Measurements from ENCODE around the gene PSMB7. TPM values are rescaled to one million over a fixed set of nuclear protein-coding genes. Genes with fewer than 3 reads are reported as not detected.

Gene PSMB7
- total and polyA plus RNA-seq, 11 donors = 149 to 281 (median 176) TPM

DNA sequence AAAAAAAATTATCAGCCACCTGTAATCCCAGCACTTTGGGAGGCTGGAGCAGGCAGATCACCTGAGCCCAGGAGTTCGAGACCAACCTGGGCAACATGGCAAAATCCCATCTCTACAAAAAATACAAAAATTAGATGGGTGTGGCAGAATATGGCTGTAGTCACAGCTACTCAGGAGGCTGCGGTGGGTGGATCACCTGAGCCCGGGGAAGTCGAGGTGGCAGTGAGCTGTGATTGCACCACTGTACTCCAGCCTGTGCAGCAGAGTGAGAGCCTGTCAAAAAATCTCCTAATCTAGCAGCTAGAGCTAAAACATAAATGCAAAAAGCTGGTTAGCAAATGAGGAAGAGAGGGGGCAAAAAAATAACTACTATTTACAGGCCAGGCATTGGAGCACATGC lies 12.0 kb downstream of the PSMB7 start:
- TF ChIP-seq, protein P1, sequence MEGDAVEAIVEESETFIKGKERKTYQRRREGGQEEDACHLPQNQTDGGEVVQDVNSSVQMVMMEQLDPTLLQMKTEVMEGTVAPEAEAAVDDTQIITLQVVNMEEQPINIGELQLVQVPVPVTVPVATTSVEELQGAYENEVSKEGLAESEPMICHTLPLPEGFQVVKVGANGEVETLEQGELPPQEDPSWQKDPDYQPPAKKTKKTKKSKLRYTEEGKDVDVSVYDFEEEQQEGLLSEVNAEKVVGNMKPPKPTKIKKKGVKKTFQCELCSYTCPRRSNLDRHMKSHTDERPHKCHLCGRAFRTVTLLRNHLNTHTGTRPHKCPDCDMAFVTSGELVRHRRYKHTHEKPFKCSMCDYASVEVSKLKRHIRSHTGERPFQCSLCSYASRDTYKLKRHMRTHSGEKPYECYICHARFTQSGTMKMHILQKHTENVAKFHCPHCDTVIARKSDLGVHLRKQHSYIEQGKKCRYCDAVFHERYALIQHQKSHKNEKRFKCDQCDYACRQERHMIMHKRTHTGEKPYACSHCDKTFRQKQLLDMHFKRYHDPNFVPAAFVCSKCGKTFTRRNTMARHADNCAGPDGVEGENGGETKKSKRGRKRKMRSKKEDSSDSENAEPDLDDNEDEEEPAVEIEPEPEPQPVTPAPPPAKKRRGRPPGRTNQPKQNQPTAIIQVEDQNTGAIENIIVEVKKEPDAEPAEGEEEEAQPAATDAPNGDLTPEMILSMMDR (IDR thresholded peaks at IDR 0.05) = no peak
- no peak for TF ChIP-seq POLR2A (IDR thresholded peaks at IDR 0.05)
- ATAC-seq = no peak
- Histone ChIP-seq H3K9me3 (no peaks in the 10 kb centered on the region), H3K27ac (no peak overlapping the region), H3K27me3 (no peaks in the 10 kb centered on the region), H3K36me3 (peaks cover 0 to 83% (median 75%) of the 10 kb centered on the region in 9 donors), H3K4me1 (peaks cover 0 to 24% (median 13%) of the 10 kb centered on the region in 12 donors), H3K4me3 (no peak overlapping the region)
- intact Hi-C loops (cut with DNase I) = no loop called here
- WGBS, 4 donors = 95 to 99% (median 98%) methylated on average over 4 of the region's 4 CpGs
- no peak for DNase-seq

DNA sequence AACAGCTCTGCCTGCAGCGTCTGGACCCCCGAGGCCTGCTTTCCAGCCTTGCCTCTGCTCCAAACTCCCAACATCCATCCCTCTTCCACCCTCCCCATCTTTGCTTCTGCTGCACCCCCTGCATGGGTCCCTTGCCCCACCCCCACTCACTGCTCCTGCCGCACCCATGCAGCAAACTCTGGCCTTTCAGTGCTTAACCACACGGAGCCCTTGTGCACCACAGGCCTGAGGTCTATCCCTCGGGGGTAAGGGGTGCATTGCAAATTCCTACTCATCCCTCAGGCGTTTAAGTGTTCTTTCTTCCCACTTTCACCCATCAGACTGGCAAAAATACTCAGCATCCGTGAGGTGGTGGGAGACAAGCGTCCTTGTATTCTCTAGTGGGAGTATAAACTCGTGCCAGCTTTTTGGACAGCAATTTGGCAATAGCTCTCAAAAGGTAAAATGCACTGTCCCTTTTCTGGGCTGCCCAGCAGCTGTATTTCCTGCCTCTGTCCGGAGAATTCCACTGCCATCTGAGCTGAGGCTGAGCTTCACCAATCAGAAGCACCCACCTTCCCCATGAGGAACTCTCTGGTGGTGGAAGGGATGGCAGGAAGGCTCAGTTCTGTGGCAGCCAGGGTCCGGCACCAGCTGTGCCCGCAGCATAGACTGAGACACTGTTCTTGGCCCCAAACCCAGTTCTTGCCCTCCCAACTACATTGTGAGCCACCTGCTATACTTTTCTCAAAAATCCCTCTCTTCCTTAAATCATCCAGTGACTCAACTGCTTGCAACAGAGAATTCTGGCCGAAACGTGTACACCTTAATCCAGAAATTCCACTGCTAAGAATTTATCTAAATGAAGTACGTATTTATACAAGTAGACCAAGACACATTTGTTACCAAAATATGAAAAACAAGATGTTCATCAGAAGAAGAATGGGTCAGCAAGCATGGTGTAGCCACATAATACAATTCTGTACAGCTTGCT lies 15.0 kb downstream of the PSMB7 start:
- Histone ChIP-seq H3K4me1 (peaks cover 0 to 29% (median 14%) of the 10 kb centered on the region in 12 donors), H3K36me3 (peaks cover 0 to 72% (median 59%) of the 10 kb centered on the region in 9 donors), H3K27ac (peak overlapping the region in 3 of 12 donors; percentile 9 to 52 (median 13)), H3K4me3 (no peak overlapping the region), H3K27me3 (no peaks in the 10 kb centered on the region), H3K9me3 (no peaks in the 10 kb centered on the region)
- ATAC-seq (peak in 3 of 4 donors; percentile 8 to 21 (median 13)), DNase-seq (no peak)
- TF ChIP-seq, protein P1 (IDR thresholded peaks at IDR 0.05) = no peak
- TF ChIP-seq POLR2A (IDR thresholded peaks at IDR 0.05) = no peak
- 54 to 62% (median 56%) methylated on average over 15 of the region's 15 CpGs for WGBS, 4 donors
- intact Hi-C loops (cut with DNase I) = loop anchor here in 5 of 10 donors (5.0 to 10.0 kb wide), 2 partner anchors 273 to 275 kb away; no protein-coding TSS in a partner anchor

DNA sequence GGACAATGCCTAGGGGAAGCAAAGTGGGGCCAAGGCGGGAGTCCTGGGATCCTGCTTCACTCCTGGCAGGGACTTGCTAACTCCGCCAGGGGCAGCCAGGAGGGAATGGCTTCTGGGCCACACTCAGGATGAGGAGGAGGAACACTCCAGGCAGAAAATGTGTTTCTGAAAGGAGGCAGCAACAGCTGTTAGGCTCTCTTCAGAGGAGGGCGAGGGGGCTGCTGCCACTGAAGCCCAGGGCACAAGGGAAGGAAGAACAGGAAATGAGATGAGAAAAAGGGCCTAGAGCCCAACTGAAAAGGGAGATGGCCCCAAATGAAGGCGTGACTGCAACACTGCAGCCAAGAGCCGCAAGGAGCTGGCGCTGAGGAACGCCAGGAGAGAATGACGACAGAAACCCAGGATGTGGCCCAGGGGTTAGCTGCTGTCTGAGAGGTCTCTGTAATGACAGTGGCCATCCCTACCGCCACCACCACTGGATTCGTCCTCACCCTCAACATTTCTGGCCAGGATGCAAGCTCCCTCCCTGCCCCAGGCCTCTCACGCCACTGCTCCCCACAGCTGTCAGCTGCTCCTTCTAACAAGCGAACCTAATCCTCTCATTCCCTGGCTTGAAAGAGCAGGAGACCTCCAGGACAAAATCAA lies 15.8 kb downstream of the PSMB7 start:
- Histone ChIP-seq H3K27ac (peak overlapping the region in 5 of 12 donors; percentile 11 to 52 (median 30)), H3K4me1 (peaks cover 0 to 36% (median 14%) of the 10 kb centered on the region in 12 donors), H3K9me3 (no peaks in the 10 kb centered on the region), H3K27me3 (no peaks in the 10 kb centered on the region), H3K36me3 (peaks cover 0 to 69% (median 54%) of the 10 kb centered on the region in 9 donors), H3K4me3 (no peak overlapping the region)
- intact Hi-C loops (cut with DNase I) = loop anchor here in 5 of 10 donors (5.0 to 10.0 kb wide), 2 partner anchors 272 to 275 kb away; no protein-coding TSS in a partner anchor
- WGBS, 4 donors = 60 to 75% (median 65%) methylated on average over 12 of the region's 12 CpGs
- TF ChIP-seq, protein P1 (IDR thresholded peaks at IDR 0.05) = no peak
- TF ChIP-seq POLR2A (IDR thresholded peaks at IDR 0.05) = no peak
- DNase-seq = peak in 2 of 5 donors; percentile 47 to 56
- peak; percentile 62 to 80 (median 76) for ATAC-seq

Data from heart left ventricle (tissue), 16 donors.